Ectodermal cell (in vitro differentiated cells): ENCODE results near the gene WSCD2.

Experiments used
- H3K27ac ChIP-seq: 2 replicates; pipeline ENCODE4 v1.7.0; 2013; ENCODE audit warnings: mild to moderate bottlenecking, low read depth, low read length; ENCODE audit not compliant: insufficient read depth, poor library complexity, severe bottlenecking
- H3K27me3 ChIP-seq: 2 replicates; pipeline ENCODE4 v1.7.0; 2013; ENCODE audit warnings: mild to moderate bottlenecking, low read length; ENCODE audit not compliant: insufficient read depth, control insufficient read depth, poor library complexity, severe bottlenecking
- H3K36me3 ChIP-seq: one replicate; pipeline ENCODE4 v1.7.0; 2013; ENCODE audit warnings: low read length; ENCODE audit not compliant: control insufficient read depth, insufficient read depth
- H3K4me1 ChIP-seq: one replicate; pipeline ENCODE4 v1.7.0; 2013; ENCODE audit warnings: low read length; ENCODE audit not compliant: control insufficient read depth, insufficient read depth
- H3K4me3 ChIP-seq: 2 replicates; pipeline ENCODE4 v1.7.0; 2013; ENCODE audit warnings: low read depth, low read length, control low read depth; ENCODE audit not compliant: insufficient read depth
- H3K9me3 ChIP-seq: 2 replicates; pipeline ENCODE4 v1.7.0; 2013; ENCODE audit warnings: mild to moderate bottlenecking, low read length, moderate library complexity; ENCODE audit not compliant: control insufficient read depth
- WGBS, 2 experiments: methylation state at CpG; one replicate each; pipeline ENCODE4 v1.1.7; 2013; ENCODE audit warnings: missing lambda C conversion rate in 2 of 2; 5-methylcytosine and 5-hydroxymethylcytosine counted together

WSCD2 gene

DNA sequence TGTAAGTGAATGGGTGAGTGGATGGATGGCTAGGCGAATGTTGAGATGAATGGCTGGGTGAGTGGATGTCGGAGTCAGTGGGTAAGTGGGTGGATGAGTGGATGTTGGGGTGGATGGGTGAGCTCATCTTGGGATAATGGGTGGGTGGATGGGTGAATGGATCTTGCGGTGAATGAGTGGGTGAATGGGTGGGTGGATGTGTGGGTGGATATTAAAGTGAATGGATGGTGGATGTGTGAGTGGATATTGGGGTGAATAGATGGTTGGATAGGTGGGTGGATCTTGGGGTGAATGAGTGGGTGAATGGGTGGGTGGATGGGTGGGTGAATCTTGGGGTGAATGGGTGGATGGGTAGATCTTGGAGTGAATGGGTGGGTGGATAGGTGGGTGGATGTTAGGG lies 158.1 kb downstream of the WSCD2 start:
- Histone ChIP-seq H3K27ac (no peak overlapping the region), H3K9me3 (no peaks in the 10 kb centered on the region), H3K36me3 (no peaks in the 10 kb centered on the region), H3K4me3 (no peak overlapping the region), H3K4me1 (no peaks in the 10 kb centered on the region), H3K27me3 (no peaks in the 10 kb centered on the region)
- WGBS, 2 experiments, result 94 to 96% methylated on average over 3 of the region's 3 CpGs

DNA sequence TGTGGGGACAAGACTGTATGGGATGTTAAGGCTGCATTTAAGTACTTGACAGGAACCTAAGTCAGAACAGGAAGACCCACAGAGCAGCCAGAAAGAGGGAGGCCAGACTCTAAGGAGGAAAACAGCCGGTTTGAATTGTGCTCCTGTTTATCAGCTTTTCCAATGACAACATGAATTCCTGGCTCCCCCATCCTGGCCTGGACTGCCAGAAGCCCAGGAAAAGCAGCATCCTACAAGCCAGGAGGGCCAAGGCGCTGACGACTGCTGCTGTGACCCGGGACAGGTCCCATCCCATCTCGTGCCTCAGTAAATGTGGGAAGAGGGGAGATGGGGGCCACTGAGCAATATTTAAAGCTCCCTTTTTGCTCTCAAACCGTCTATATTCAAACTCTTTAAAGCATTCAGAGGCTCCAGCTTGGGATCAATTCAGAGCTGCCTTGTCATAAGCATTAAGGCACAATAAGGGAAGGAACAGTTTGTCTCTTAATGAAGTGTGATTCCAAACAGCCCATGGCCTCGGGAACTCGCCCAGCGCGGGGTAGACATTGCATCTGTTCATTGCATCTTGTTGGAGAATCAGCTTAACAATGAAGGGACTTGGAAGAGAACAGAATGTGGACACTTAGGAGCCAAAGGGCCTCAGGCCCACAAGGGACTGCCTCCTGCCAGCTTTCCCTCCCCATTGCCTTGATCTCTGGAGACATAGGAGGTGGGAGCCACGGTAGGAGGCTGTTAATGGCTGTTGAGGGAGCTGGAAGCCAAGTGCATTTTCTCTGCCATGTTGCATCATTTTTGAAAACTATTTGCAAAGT lies 160.5 kb downstream of the WSCD2 start:
- Histone ChIP-seq H3K36me3 (no peaks in the 10 kb centered on the region), H3K4me1 (no peaks in the 10 kb centered on the region), H3K9me3 (no peaks in the 10 kb centered on the region), H3K4me3 (no peak overlapping the region), H3K27me3 (no peaks in the 10 kb centered on the region), H3K27ac (no peak overlapping the region)
- 83 to 84% methylated on average over 11 of the region's 11 CpGs for WGBS, 2 experiments

DNA sequence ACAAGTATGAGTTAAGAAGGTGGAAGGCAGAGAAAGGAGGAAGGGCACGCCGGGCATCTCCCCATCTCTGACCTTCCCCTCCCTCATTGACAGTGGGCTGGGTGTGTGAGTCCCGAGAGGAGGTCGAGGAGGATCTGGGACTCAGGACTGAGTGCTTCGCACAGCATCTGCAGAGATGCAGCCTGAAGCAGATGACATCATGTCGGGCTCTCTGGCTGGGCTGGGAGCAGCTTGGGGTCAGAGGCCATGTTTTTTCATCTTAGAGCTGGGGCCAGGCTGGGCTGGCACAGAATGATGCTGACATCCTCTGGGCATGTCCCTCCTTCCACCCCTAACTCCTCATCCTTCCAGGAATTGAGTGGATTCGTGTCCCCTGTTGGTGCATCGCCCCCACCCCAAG lies 166.6 kb downstream of the WSCD2 start:
- Histone ChIP-seq H3K27ac (no peak overlapping the region), H3K4me1 (no peaks in the 10 kb centered on the region), H3K36me3 (no peaks in the 10 kb centered on the region), H3K4me3 (no peak overlapping the region), H3K27me3 (no peaks in the 10 kb centered on the region), H3K9me3 (no peaks in the 10 kb centered on the region)
- WGBS, 2 experiments, result 88% methylated on average over 8 of the region's 8 CpGs

GRCh38 chr12:108296945-108297344 lies 167.9 kb downstream of the WSCD2 start:
- WGBS, 2 experiments, result 84 to 88% methylated on average over 3 of the region's 3 CpGs
- Histone ChIP-seq H3K36me3 (no peaks in the 10 kb centered on the region), H3K27me3 (no peaks in the 10 kb centered on the region), H3K9me3 (no peaks in the 10 kb centered on the region), H3K27ac (no peak overlapping the region), H3K4me3 (no peak overlapping the region), H3K4me1 (no peaks in the 10 kb centered on the region)

GRCh38 chr12:108297424-108297823 lies 168.3 kb downstream of the WSCD2 start:
- H3K4me1 ChIP-seq, result no peaks in the 10 kb centered on the region
- H3K4me3 ChIP-seq, result no peak overlapping the region
- H3K36me3 ChIP-seq, result no peaks in the 10 kb centered on the region
- 92 to 94% methylated on average over 1 to 2 of the region's 2 CpGs for WGBS, 2 experiments
- H3K27me3 ChIP-seq, result no peaks in the 10 kb centered on the region
- no peaks in the 10 kb centered on the region for H3K9me3 ChIP-seq
- H3K27ac ChIP-seq, result no peak overlapping the region

GRCh38 chr12:108297895-108298760 lies 169.0 kb downstream of the WSCD2 start:
- Histone ChIP-seq H3K27ac (no peak overlapping the region), H3K4me1 (no peaks in the 10 kb centered on the region), H3K9me3 (no peaks in the 10 kb centered on the region), H3K36me3 (no peaks in the 10 kb centered on the region), H3K4me3 (no peak overlapping the region), H3K27me3 (no peaks in the 10 kb centered on the region)
- WGBS, 2 experiments, result 90 to 93% methylated on average over 6 of the region's 6 CpGs

DNA sequence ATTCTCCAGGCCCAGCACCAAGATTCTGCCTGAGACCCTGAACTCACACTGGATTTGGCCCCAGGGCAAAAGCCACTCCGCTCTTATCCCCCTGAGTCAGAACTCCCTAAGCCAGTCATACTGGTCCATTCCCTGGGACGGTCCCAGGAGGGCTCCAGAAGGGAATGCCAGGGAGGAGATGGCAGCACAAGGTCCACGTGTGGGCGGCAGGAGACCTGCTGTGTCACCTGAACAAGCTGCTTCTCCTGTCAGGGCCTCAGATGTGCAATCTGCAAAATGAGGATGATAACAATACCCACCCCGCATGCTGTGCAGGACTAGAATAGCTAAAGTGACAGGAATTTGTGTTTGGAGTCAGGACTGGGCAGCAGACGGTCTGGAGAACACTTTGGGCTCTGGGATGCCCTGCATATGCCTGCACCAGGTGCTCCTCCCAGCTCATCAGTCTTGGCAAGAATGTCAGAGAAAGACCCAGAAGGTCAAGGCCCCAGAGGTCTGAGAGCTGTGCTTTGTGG lies 169.7 kb downstream of the WSCD2 start:
- no peaks in the 10 kb centered on the region for H3K27me3 ChIP-seq
- H3K4me3 ChIP-seq, result no peak overlapping the region
- no peaks in the 10 kb centered on the region for H3K9me3 ChIP-seq
- no peak overlapping the region for H3K27ac ChIP-seq
- WGBS, 2 experiments, result 86 to 93% methylated on average over 6 of the region's 6 CpGs
- no peaks in the 10 kb centered on the region for H3K4me1 ChIP-seq
- no peaks in the 10 kb centered on the region for H3K36me3 ChIP-seq

DNA sequence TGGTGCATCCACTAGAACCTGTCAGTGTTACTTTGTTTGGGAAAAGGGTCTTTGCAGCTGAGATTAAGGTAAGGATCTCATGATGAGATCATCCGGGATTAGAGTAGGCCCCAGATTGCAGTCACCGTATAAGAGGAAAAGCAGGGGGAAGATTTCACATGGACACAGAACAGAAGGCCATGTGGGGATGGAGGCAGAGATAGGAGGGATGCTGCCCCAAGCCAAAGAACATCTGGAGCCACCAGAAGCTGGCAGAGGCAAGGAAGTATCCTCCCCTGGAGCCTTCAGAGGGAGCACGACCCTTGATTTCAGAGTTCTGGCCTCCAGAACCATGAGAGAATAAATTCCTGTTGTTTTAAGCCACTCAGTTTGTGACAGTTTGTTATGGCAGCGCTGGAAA lies 170.4 kb downstream of the WSCD2 start:
- no peaks in the 10 kb centered on the region for H3K36me3 ChIP-seq
- H3K4me1 ChIP-seq, result no peaks in the 10 kb centered on the region
- H3K27me3 ChIP-seq, result no peaks in the 10 kb centered on the region
- H3K4me3 ChIP-seq, result no peak overlapping the region
- 90 to 91% methylated on average over 4 of the region's 4 CpGs for WGBS, 2 experiments
- no peaks in the 10 kb centered on the region for H3K9me3 ChIP-seq
- no peak overlapping the region for H3K27ac ChIP-seq
